Neural cell (in vitro differentiated cells): ENCODE results near the gene KBTBD3.

Experiments used
- CTCF ChIP-seq: fragments of 450-650 bp; IDR thresholded peaks from 2 replicates; pipeline ENCODE4 v1.5.1; 2014; ENCODE audit warnings: antibody characterized with exemption, mild to moderate bottlenecking, moderate library complexity; ENCODE audit not compliant: poor library complexity, severe bottlenecking
- EP300 ChIP-seq: fragments of 450-650 bp; conservative IDR thresholded peaks from 2 replicates; pipeline ENCODE4 v1.6.1; 2014; ENCODE audit warnings: antibody characterized with exemption, mild to moderate bottlenecking, moderate library complexity; ENCODE audit not compliant: poor library complexity, severe bottlenecking
- EZH2 ChIP-seq: fragments of 200-600, 300-800 bp; shearing (Covaris generic), sonication (generic); IDR thresholded peaks from 2 replicates; pipeline ENCODE4 v1.6.1; 2014; ENCODE audit warnings: antibody characterized with exemption, low read length, borderline replicate concordance, mild to moderate bottlenecking; ENCODE audit not compliant: insufficient read depth, poor library complexity, severe bottlenecking
- POLR2AphosphoS5 ChIP-seq: IDR thresholded peaks from 2 replicates; pipeline ENCODE4 v1.6.1; 2012
- RAD21 ChIP-seq: fragments of 450-650 bp; conservative IDR thresholded peaks from 2 replicates; pipeline ENCODE4 v1.6.1; 2014; ENCODE audit warnings: antibody characterized with exemption, mild to moderate bottlenecking, moderate library complexity
- REST ChIP-seq: IDR thresholded peaks from 2 replicates; pipeline ENCODE4 v1.6.1; 2012; ENCODE audit warnings: borderline replicate concordance
- SMC3 ChIP-seq: fragments of 450-650 bp; conservative IDR thresholded peaks from 2 replicates; pipeline ENCODE4 v1.6.1; 2014; ENCODE audit warnings: antibody characterized with exemption, mild to moderate bottlenecking, moderate library complexity; ENCODE audit not compliant: poor library complexity

DNA sequence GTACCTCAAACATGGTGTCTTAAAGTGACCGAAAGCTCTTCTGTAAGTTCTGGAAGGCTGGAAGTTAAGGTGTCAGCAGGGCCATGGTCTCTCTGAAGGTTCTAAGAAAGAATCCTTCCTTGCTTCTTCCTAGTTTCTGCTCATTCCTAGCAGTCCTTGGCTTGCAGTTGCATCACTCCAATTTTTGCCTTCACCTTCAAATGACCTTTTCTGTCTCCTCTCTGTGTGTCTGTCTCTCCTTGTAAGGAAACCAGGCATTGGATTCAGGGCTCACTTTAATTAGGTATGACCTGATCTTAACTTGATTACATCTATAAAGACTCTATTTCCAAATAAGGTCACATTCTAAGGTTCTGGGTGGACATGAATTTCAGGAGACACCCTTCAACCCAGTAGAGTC, 9.0 kb upstream of the KBTBD3 start:
- TF ChIP-seq CTCF (no peak), RAD21 (no peak), POLR2AphosphoS5 (no peak), REST (no peak), SMC3 (no peak), EZH2 (no peak), EP300 (no peak)
